HL-60 (cell line): ENCODE results near the gene PRR7.

Experiments used
- DNase-seq, 2 experiments: peaks; one replicate each; pipeline ENCODE4 v3.0.0-alpha.2; 2010 to 2020; ENCODE audit warnings: low read depth in 1 of 2, low spot score in 1 of 2
- H3K27ac ChIP-seq: fragments of 250-450 bp; sonication (Bioruptor Pico); replicated peaks from 2 replicates; pipeline ENCODE4 v1.5.1; 2020; ENCODE audit warnings: mild to moderate bottlenecking, moderate library complexity
- H3K27me3 ChIP-seq: fragments of 250-450 bp; sonication (Bioruptor Pico); 2 replicates; pipeline ENCODE4 v1.5.1; 2021; ENCODE audit warnings: mild to moderate bottlenecking, moderate library complexity; ENCODE audit not compliant: insufficient read depth, poor library complexity, severe bottlenecking
- H3K4me3 ChIP-seq: replicated peaks from 2 replicates; pipeline ENCODE4 v1.5.1; 2011; ENCODE audit warnings: mild to moderate bottlenecking, control low read depth, low read length; ENCODE audit not compliant: insufficient read depth
- CTCF ChIP-seq: IDR thresholded peaks from one replicate; pipeline ENCODE4 v1.5.1; 2011; ENCODE audit warnings: low read length, control low read depth, inconsistent platforms; ENCODE audit not compliant: insufficient read depth
- GABPA ChIP-seq: IDR thresholded peaks from 2 replicates; pipeline ENCODE4 v1.6.1; 2012; ENCODE audit warnings: low read depth
- POLR2AphosphoS5 ChIP-seq: IDR thresholded peaks from 2 replicates; pipeline ENCODE4 v1.6.1; 2012; ENCODE audit warnings: low read depth
- REST ChIP-seq: IDR thresholded peaks from 2 replicates; pipeline ENCODE4 v1.6.1; 2012; ENCODE audit warnings: low read depth; ENCODE audit not compliant: insufficient replicate concordance
- SPI1 ChIP-seq: IDR thresholded peaks from 2 replicates; pipeline ENCODE4 v1.6.1; 2012; ENCODE audit warnings: low read depth, mild to moderate bottlenecking, borderline replicate concordance

Gene PRR7

GRCh38 chr5:177491983-177492746, 45.6 kb downstream of the PRR7 start:
- TF ChIP-seq POLR2AphosphoS5 (no peak), SPI1 (no peak), REST (no peak), GABPA (no peak), CTCF (no peak)
- Histone ChIP-seq H3K4me3 (no peak overlapping the region), H3K27me3 (no peaks in the 10 kb centered on the region), H3K27ac (no peak overlapping the region)
- no peak for DNase-seq

GRCh38 chr5:177492841-177493240, 46.2 kb downstream of the PRR7 start:
- Histone ChIP-seq H3K27me3 (no peaks in the 10 kb centered on the region), H3K27ac (peak overlapping the region; percentile 55; the same call in 1 of the 2 replicates), H3K4me3 (no peak overlapping the region)
- TF ChIP-seq REST (no peak), POLR2AphosphoS5 (no peak), SPI1 (no peak), CTCF (no peak), GABPA (no peak)
- no peak for DNase-seq

- DNase-seq, result no peak
- peak overlapping the region; percentile 55 for H3K27ac ChIP-seq
- no peaks in the 10 kb centered on the region for H3K27me3 ChIP-seq
- no peak overlapping the region for H3K4me3 ChIP-seq
- no peak for TF ChIP-seq SPI1
- TF ChIP-seq POLR2AphosphoS5, result no peak
- no peak for TF ChIP-seq REST
- no peak for TF ChIP-seq CTCF
- TF ChIP-seq GABPA, result no peak
Measured at GRCh38 chr5:177493795-177494345, 47.3 kb downstream of the PRR7 start.
